ENCODE results near the gene PTPRM.

The PTPRM gene

GRCh38 chr18:8140841-8141501, 573.9 kb downstream of the PTPRM start:
- Histone ChIP-seq H3K9me3 (ENCODE audit: control insufficient read depth, insufficient read depth, low read length) (no peaks in the 10 kb centered on the region), H3K9ac (ENCODE audit: low read depth, low read length) (no peak overlapping the region), H3K4me1 (ENCODE audit: control insufficient read depth, insufficient read depth, low read length) (peaks cover 13% of the 10 kb centered on the region), H3K27me3 (ENCODE audit: control insufficient read depth, insufficient read depth, low read length) (no peaks in the 10 kb centered on the region), H3K27ac (ENCODE audit: low read depth, low read length) (no peak overlapping the region), H3K36me3 (ENCODE audit: control insufficient read depth, insufficient read depth, low read length) (no peaks in the 10 kb centered on the region), H3K4me3 (ENCODE audit: low read depth, low read length) (no peak overlapping the region)

GRCh38 chr18:8142131-8142711, 575.1 kb downstream of the PTPRM start:
- Histone ChIP-seq H3K4me1 (ENCODE audit: control insufficient read depth, insufficient read depth, low read length) (peaks cover 13% of the 10 kb centered on the region), H3K4me3 (ENCODE audit: low read depth, low read length) (no peak overlapping the region), H3K27me3 (ENCODE audit: control insufficient read depth, insufficient read depth, low read length) (no peaks in the 10 kb centered on the region), H3K9ac (ENCODE audit: low read depth, low read length) (no peak overlapping the region), H3K9me3 (ENCODE audit: control insufficient read depth, insufficient read depth, low read length) (no peaks in the 10 kb centered on the region), H3K36me3 (ENCODE audit: control insufficient read depth, insufficient read depth, low read length) (no peaks in the 10 kb centered on the region), H3K27ac (ENCODE audit: low read depth, low read length) (no peak overlapping the region)

GRCh38 chr18:8142932-8143331, 575.8 kb downstream of the PTPRM start:
- Histone ChIP-seq H3K4me1 (ENCODE audit: control insufficient read depth, insufficient read depth, low read length) (peaks cover 13% of the 10 kb centered on the region), H3K36me3 (ENCODE audit: control insufficient read depth, insufficient read depth, low read length) (no peaks in the 10 kb centered on the region), H3K9me3 (ENCODE audit: control insufficient read depth, insufficient read depth, low read length) (no peaks in the 10 kb centered on the region), H3K27ac (ENCODE audit: low read depth, low read length) (no peak overlapping the region), H3K27me3 (ENCODE audit: control insufficient read depth, insufficient read depth, low read length) (no peaks in the 10 kb centered on the region), H3K9ac (ENCODE audit: low read depth, low read length) (no peak overlapping the region), H3K4me3 (ENCODE audit: low read depth, low read length) (no peak overlapping the region)

- Histone ChIP-seq H3K27me3 (ENCODE audit: control insufficient read depth, insufficient read depth, low read length) (no peaks in the 10 kb centered on the region), H3K27ac (ENCODE audit: low read depth, low read length) (no peak overlapping the region), H3K9ac (ENCODE audit: low read depth, low read length) (no peak overlapping the region), H3K4me1 (ENCODE audit: control insufficient read depth, insufficient read depth, low read length) (no peaks in the 10 kb centered on the region), H3K36me3 (ENCODE audit: control insufficient read depth, insufficient read depth, low read length) (no peaks in the 10 kb centered on the region), H3K4me3 (ENCODE audit: low read depth, low read length) (no peak overlapping the region), H3K9me3 (ENCODE audit: control insufficient read depth, insufficient read depth, low read length) (no peaks in the 10 kb centered on the region)
Observed at GRCh38 chr18:8151181-8151580, 584.1 kb downstream of the PTPRM start.

- no peaks in the 10 kb centered on the region for H3K9me3 ChIP-seq (ENCODE audit: control insufficient read depth, insufficient read depth, low read length)
- H3K36me3 ChIP-seq (ENCODE audit: control insufficient read depth, insufficient read depth, low read length), result no peaks in the 10 kb centered on the region
- no peak overlapping the region for H3K4me3 ChIP-seq (ENCODE audit: low read depth, low read length)
- H3K27me3 ChIP-seq (ENCODE audit: control insufficient read depth, insufficient read depth, low read length), result no peaks in the 10 kb centered on the region
- H3K4me1 ChIP-seq (ENCODE audit: control insufficient read depth, insufficient read depth, low read length), result no peaks in the 10 kb centered on the region
- H3K27ac ChIP-seq (ENCODE audit: low read depth, low read length), result no peak overlapping the region
- no peak overlapping the region for H3K9ac ChIP-seq (ENCODE audit: low read depth, low read length)
Observed at GRCh38 chr18:8153887-8154583, 586.9 kb downstream of the PTPRM start.

GRCh38 chr18:8162802-8163201, 595.7 kb downstream of the PTPRM start:
- Histone ChIP-seq H3K27me3 (ENCODE audit: control insufficient read depth, insufficient read depth, low read length) (no peaks in the 10 kb centered on the region), H3K4me3 (ENCODE audit: low read depth, low read length) (no peak overlapping the region), H3K9me3 (ENCODE audit: control insufficient read depth, insufficient read depth, low read length) (no peaks in the 10 kb centered on the region), H3K27ac (ENCODE audit: low read depth, low read length) (no peak overlapping the region), H3K36me3 (ENCODE audit: control insufficient read depth, insufficient read depth, low read length) (no peaks in the 10 kb centered on the region), H3K4me1 (ENCODE audit: control insufficient read depth, insufficient read depth, low read length) (no peaks in the 10 kb centered on the region), H3K9ac (ENCODE audit: low read depth, low read length) (no peak overlapping the region)

GRCh38 chr18:8163286-8163959, 596.3 kb downstream of the PTPRM start:
- Histone ChIP-seq H3K27me3 (ENCODE audit: control insufficient read depth, insufficient read depth, low read length) (no peaks in the 10 kb centered on the region), H3K36me3 (ENCODE audit: control insufficient read depth, insufficient read depth, low read length) (no peaks in the 10 kb centered on the region), H3K9me3 (ENCODE audit: control insufficient read depth, insufficient read depth, low read length) (no peaks in the 10 kb centered on the region), H3K27ac (ENCODE audit: low read depth, low read length) (no peak overlapping the region), H3K4me1 (ENCODE audit: control insufficient read depth, insufficient read depth, low read length) (no peaks in the 10 kb centered on the region), H3K4me3 (ENCODE audit: low read depth, low read length) (no peak overlapping the region), H3K9ac (ENCODE audit: low read depth, low read length) (no peak overlapping the region)

- Histone ChIP-seq H3K4me1 (ENCODE audit: control insufficient read depth, insufficient read depth, low read length) (no peaks in the 10 kb centered on the region), H3K36me3 (ENCODE audit: control insufficient read depth, insufficient read depth, low read length) (no peaks in the 10 kb centered on the region), H3K27me3 (ENCODE audit: control insufficient read depth, insufficient read depth, low read length) (no peaks in the 10 kb centered on the region)
Observed at GRCh38 chr18:8165095-8165494, 598.0 kb downstream of the PTPRM start.

GRCh38 chr18:8167026-8167425, 599.9 kb downstream of the PTPRM start:
- H3K4me1 ChIP-seq (ENCODE audit: control insufficient read depth, insufficient read depth, low read length), result no peaks in the 10 kb centered on the region
- no peaks in the 10 kb centered on the region for H3K27me3 ChIP-seq (ENCODE audit: control insufficient read depth, insufficient read depth, low read length)
- H3K9me3 ChIP-seq (ENCODE audit: control insufficient read depth, insufficient read depth, low read length), result no peaks in the 10 kb centered on the region
- no peak overlapping the region for H3K4me3 ChIP-seq (ENCODE audit: low read depth, low read length)
- H3K9ac ChIP-seq (ENCODE audit: low read depth, low read length), result no peak overlapping the region
- no peak overlapping the region for H3K27ac ChIP-seq (ENCODE audit: low read depth, low read length)
- H3K36me3 ChIP-seq (ENCODE audit: control insufficient read depth, insufficient read depth, low read length), result no peaks in the 10 kb centered on the region

More at GRCh38 chr18:8165095-8165494, 598.0 kb downstream of the PTPRM start:
- Histone ChIP-seq H3K27ac (ENCODE audit: low read depth, low read length) (no peak overlapping the region), H3K4me3 (ENCODE audit: low read depth, low read length) (no peak overlapping the region), H3K9ac (ENCODE audit: low read depth, low read length) (no peak overlapping the region), H3K9me3 (ENCODE audit: control insufficient read depth, insufficient read depth, low read length) (no peaks in the 10 kb centered on the region)

- no peaks in the 10 kb centered on the region for H3K36me3 ChIP-seq (ENCODE audit: control insufficient read depth, insufficient read depth, low read length)
- H3K4me3 ChIP-seq (ENCODE audit: low read depth, low read length), result no peak overlapping the region
- H3K27me3 ChIP-seq (ENCODE audit: control insufficient read depth, insufficient read depth, low read length), result no peaks in the 10 kb centered on the region
- H3K4me1 ChIP-seq (ENCODE audit: control insufficient read depth, insufficient read depth, low read length), result no peaks in the 10 kb centered on the region
- H3K9me3 ChIP-seq (ENCODE audit: control insufficient read depth, insufficient read depth, low read length), result no peaks in the 10 kb centered on the region
- H3K9ac ChIP-seq (ENCODE audit: low read depth, low read length), result no peak overlapping the region
- H3K27ac ChIP-seq (ENCODE audit: low read depth, low read length), result no peak overlapping the region
Observed at GRCh38 chr18:8167673-8168072, 600.6 kb downstream of the PTPRM start.

- Histone ChIP-seq H3K36me3 (ENCODE audit: control insufficient read depth, insufficient read depth, low read length) (no peaks in the 10 kb centered on the region), H3K27me3 (ENCODE audit: control insufficient read depth, insufficient read depth, low read length) (no peaks in the 10 kb centered on the region), H3K9ac (ENCODE audit: low read depth, low read length) (no peak overlapping the region), H3K27ac (ENCODE audit: low read depth, low read length) (no peak overlapping the region), H3K9me3 (ENCODE audit: control insufficient read depth, insufficient read depth, low read length) (no peaks in the 10 kb centered on the region), H3K4me3 (ENCODE audit: low read depth, low read length) (no peak overlapping the region), H3K4me1 (ENCODE audit: control insufficient read depth, insufficient read depth, low read length) (peaks cover 1% of the 10 kb centered on the region; the same call in 1 of the 2 replicates)
Observed at GRCh38 chr18:8169722-8170121, 602.6 kb downstream of the PTPRM start.

Measured in HUES48 (cell line).